ENCODE results near the gene KIF12. TPM values are rescaled to one million over a fixed set of nuclear protein-coding genes. Genes with fewer than 3 reads are reported as not detected.

The KIF12 gene
- total and polyA plus RNA-seq, 2 of the 13 experiments (the other 11 are each of a cell fraction or from before 2014, with no cell fraction given), result 1.8 to 12.5 TPM

- TF ChIP-seq ZNF451 (CRISPR knock-in tag; IDR thresholded peaks at IDR 0.05) (no peak), AGO1 (IDR thresholded peaks at IDR 0.05; ENCODE audit: low read depth, low read length, poor library complexity, severe bottlenecking) (no peak), TBX2 (CRISPR knock-in tag; IDR thresholded peaks at IDR 0.05; ENCODE audit: borderline replicate concordance) (peak; percentile 91; the same call in 1 of the 2 replicates), ZNF33A (CRISPR knock-in tag; IDR thresholded peaks at IDR 0.05; ENCODE audit: borderline replicate concordance) (peak; percentile 67; the same call in 1 of the 2 replicates), SP1 (IDR thresholded peaks at IDR 0.05) (no peak), SP1 (CRISPR knock-in tag; IDR thresholded peaks at IDR 0.05) (no peak; the same call in none of the 2 replicates), REST (IDR thresholded peaks at IDR 0.05; ENCODE audit: borderline replicate concordance in 1 of 2, low read depth in 1 of 2, low read length in 2 of 2) (peak in 1 of 2 experiments; percentile 75; a peak in 2 of 4 replicates), STAG1 (CRISPR knock-in tag; IDR thresholded peaks at IDR 0.05) (peak; percentile 2), IRF2 (CRISPR knock-in tag; IDR thresholded peaks at IDR 0.05) (peak; percentile 36; the same call in 1 of the 2 replicates), E2F1 (CRISPR knock-in tag; IDR thresholded peaks at IDR 0.05) (no peak), ZNF333 (CRISPR knock-in tag; IDR thresholded peaks at IDR 0.05; ENCODE audit: borderline replicate concordance) (no peak), NCOA2 (CRISPR knock-in tag; IDR thresholded peaks at IDR 0.05) (peak; percentile 97), ZBTB7B (CRISPR knock-in tag; IDR thresholded peaks at IDR 0.05) (peak; percentile 99), FOXO1 (CRISPR knock-in tag; IDR thresholded peaks at IDR 0.05) (peak; percentile 92), GATAD1 (CRISPR knock-in tag; IDR thresholded peaks at IDR 0.05) (peak; percentile 12; the same call in 1 of the 2 replicates)
- TF ChIP-seq, protein P1, sequence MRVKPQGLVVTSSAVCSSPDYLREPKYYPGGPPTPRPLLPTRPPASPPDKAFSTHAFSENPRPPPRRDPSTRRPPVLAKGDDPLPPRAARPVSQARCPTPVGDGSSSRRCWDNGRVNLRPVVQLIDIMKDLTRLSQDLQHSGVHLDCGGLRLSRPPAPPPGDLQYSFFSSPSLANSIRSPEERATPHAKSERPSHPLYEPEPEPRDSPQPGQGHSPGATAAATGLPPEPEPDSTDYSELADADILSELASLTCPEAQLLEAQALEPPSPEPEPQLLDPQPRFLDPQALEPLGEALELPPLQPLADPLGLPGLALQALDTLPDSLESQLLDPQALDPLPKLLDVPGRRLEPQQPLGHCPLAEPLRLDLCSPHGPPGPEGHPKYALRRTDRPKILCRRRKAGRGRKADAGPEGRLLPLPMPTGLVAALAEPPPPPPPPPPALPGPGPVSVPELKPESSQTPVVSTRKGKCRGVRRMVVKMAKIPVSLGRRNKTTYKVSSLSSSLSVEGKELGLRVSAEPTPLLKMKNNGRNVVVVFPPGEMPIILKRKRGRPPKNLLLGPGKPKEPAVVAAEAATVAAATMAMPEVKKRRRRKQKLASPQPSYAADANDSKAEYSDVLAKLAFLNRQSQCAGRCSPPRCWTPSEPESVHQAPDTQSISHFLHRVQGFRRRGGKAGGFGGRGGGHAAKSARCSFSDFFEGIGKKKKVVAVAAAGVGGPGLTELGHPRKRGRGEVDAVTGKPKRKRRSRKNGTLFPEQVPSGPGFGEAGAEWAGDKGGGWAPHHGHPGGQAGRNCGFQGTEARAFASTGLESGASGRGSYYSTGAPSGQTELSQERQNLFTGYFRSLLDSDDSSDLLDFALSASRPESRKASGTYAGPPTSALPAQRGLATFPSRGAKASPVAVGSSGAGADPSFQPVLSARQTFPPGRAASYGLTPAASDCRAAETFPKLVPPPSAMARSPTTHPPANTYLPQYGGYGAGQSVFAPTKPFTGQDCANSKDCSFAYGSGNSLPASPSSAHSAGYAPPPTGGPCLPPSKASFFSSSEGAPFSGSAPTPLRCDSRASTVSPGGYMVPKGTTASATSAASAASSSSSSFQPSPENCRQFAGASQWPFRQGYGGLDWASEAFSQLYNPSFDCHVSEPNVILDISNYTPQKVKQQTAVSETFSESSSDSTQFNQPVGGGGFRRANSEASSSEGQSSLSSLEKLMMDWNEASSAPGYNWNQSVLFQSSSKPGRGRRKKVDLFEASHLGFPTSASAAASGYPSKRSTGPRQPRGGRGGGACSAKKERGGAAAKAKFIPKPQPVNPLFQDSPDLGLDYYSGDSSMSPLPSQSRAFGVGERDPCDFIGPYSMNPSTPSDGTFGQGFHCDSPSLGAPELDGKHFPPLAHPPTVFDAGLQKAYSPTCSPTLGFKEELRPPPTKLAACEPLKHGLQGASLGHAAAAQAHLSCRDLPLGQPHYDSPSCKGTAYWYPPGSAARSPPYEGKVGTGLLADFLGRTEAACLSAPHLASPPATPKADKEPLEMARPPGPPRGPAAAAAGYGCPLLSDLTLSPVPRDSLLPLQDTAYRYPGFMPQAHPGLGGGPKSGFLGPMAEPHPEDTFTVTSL (CRISPR knock-in tag; IDR thresholded peaks at IDR 0.05; ENCODE audit: borderline replicate concordance), result peak; percentile 86
These were observed 18.2 kb downstream of the KIF12 start (continued) for GRCh38 chr9:114080773-114081440.
